Hematopoietic multipotent progenitor cell treated with erythropoietin and hydrocortisone succinate and interleukin-3 and kit ligand, for 6 days (in vitro differentiated cells): ENCODE measurements around the gene C8G.

Experiments
- DNase-seq: peaks from one replicate; pipeline ENCODE4 v3.0.0-alpha.2; 2015

Gene C8G

DNA sequence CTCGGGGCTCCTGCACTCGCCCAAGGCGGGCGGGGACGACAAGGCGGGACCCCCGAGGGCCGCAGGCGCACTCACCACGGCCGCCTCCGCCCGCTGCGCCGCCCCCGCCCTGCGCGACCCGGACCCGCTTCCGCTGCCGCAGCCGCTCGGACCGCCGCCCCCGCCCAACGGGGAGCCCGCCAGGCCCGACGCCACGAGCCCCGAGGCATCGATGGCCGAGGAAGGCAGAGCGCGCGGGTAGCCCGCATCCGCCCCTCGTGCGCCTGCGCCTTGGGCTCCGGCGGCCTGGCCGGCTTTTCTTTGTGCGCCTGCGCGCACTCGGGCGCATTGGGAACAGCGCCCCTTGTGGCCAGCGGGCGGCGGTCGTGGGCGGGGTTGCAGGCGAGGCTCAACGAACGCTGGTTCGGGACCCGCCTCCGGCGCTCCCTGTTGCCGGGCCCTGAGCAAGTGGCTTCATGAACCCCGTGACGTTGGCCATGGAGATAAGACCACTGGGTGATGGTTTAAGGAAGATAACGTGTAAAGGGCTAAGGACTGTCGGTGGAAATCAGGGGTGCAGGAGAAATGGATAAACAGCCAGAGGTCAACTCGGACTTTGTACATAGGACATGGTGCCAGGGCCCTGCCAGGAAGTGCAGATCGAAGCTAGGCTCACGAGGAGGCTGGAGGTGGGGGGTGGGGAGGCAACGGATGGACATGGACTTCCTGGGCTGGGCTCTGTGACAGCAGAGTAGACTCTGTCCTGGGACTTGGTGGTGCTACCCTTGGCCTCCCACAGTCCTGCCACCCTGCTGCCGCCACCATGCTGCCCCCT, at the start of gene C8G, which contains the start of gene FBXW5:
Gene C8G, plus strand, starts transcription at position 725 of the 814 bp plus-strand sequence. Its CDS starts 78 bp downstream, at position 803.
Gene FBXW5, minus strand, starts transcription at position 220 of the 814 bp plus-strand sequence. CDS start 655 bp downstream, outside the sequence.
- peak; percentile 96 for DNase-seq

DNA sequence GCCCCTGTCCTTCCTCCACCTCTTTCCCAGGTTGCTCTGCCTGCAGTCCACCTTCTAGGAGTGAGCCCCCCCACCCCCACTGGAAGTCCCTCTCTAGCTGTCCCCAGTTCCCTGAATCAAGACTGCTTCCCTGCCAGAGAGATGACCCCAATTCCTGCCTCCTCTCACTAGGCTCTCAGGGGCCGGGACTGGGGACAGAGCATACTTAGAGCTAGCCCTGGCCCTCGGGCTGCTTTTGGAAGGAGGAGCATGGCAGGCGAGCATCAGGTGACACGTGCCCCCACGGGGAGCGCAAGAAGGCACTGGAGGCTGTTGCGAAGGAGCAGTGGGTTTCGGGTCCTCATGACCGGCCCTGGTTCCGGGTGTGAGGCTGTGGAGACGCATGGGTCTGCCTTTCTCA, 49.0 kb upstream of the C8G start:
- no peak for DNase-seq

DNA sequence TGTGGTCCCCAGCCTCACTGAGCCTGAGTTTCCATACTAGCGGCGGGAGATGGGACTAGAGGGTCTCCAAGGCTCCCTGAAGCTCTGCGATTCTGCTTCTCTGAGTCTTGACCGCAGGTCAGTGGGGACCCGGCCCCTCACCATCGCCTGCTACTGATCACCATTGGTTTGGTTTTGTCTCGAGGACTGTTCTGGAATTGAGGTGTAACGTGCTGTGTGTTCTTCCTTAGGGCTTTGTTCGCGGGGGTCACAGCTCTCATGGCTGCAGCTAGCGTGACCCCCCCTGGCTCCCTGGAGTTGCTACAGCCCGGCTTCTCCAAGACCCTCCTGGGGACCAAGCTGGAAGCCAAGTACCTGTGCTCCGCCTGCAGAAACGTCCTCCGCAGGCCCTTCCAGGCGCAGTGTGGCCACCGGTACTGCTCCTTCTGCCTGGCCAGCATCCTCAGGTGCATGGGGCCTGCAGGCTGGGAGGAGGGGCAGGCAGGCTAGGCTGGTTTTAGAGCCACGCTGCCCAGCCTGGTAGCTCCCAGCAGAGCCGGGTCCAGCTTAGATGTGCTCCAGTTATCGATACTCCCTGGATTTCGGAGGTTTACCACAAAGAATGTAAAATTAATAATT, 46.5 kb upstream of the C8G start:
- DNase-seq: no peak

DNA sequence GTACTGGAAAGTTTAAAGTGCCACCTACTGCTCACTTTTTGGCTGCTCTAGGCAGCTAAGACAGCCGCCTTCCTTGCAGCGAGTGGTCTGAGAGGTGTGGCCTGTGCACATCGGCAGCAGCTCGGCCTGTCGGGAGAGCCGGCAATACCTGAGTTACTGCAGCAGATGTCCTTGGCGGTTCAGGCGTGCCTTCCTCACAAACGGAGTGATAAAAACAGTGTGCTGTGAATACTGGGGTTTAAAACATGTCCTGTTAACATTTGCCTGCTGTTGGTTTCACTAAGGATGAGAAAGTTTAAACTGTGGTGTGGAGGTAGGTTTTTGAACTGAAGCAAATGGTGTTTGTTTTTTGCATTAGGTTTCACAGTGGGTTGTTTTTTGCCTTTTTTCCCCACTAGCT, 45.8 kb upstream of the C8G start:
- DNase-seq: no peak

DNA sequence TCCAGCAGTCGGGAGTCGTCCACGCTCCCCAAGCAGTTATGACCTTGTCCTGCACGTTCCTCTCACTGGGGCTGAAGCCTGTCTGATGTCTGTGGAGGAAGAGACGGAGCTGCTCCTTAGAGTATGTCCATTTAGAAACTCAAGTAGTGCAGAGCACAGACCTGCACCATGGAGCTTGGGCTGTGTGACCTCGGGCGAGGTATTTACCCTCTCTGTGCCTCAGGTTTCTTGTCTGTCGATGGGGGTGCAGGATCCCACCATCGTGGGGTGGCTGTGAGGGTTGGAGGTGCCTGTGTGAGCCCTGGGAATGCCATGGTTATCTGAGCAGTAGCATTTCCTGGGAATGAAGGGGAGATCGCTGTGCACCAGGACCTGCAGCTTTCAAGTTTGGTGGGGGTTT, 44.5 kb upstream of the C8G start:
- no peak for DNase-seq

DNA sequence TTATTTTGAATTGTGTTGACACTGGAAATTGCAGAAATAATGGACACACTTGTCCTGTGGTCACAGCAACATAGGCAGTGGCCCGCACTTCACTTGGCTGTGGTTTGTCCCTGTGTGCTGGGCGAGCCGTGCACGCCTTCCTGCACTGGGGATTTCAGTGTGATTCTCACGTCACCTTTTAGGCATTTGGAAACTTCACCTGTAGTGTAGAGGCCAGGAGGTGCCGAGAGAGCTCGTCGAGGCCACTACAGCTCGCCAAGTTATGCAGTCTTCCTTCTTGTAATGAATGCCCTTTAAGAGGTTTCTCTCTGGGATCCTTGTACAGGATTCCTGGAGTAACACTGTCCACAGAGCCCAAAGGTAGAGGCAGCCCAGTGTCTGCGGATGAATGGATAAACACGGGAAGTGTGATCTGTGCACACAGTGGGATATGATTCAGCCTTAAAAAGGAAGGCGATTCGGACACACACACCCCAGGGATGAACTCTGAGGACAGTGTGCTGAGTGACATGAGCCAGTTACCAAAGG, 44.0 kb upstream of the C8G start:
- no peak for DNase-seq

DNA sequence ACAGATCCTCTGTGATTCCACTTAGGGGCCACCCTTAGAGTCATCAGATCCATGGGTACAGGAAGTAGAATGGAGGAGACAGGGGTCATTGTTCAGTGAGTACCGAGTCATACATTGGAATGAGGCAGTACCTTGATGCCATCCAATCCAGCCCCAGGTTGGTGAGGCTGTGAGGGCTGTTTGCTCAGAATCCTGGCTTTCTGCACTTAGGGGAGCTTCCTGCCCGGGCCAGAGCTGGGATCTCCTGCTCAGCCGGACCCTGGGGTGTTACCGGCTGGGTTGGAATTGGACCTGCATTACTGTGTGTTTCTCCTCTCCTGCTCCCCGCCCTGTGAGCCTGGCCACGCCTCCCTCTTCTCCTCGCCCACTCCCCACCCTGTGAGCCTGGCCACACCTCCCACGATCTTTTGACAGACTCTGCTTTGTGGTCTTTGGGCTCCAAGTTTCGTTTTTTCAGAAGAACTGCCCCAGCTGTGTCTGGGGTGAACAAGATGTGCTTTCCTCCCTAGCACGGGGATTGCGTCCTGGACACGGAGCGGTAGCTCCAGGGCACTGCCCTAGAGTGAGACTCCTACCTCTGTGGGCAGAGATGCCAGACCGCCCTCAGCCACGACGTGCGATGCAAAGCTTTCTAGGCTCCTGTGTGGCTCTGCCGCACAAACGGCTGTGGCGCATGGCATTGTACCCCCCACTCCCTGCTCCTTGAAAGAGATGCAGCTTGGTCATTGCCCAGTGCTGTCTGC, 43.4 kb upstream of the C8G start:
- peak; percentile 29 for DNase-seq

DNA sequence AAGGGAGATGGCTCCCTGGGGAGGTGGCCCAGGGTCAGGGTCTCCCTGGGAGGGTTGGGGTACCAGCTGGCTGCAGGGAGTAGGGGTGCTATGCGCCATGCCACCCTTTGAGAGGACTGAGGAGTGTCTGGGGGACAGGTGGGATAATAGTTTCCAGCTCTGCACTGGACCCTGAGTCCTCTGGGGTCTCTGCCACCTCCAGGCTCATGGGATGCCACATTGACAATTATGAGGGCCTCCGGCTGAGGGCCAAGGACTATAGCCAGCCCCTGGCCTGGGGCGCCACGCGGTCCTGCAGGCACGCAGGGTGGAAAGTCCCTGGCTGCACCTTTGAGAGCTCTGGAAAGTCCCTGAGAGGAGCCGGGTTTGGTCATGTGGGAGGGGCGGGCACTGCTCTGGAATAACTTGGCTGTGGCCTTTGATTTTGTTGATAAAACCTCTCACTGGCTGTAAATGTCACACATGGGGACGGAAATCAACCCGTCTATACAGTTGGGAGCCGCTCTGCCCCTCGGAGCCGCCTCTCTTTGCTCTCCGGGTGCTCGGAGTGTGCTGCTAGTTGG, 42.7 kb upstream of the C8G start:
- DNase-seq: no peak

DNA sequence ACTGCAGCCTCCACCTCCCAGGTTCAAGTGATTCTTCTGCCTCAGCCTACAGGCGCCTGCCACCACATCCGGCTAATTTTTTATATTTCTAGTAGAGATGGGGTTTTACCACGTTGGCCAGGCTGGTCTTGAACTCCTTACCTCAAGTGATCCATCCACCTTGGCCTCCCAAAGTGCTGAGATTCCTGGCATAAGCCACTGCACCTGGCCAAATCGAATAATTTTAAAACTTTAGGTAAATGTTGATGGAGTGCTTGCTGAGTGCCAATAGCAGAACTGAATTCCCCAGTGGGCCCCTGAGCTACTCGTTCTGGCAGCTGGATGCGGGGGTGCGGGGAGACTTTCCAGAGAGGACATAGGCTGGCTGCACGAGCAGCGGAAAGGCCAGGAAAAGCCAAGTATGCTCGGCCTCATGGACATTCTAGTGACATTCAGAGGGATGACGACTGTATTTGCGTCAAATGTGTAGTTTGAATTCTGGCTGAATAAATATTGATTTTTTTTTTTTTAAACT, 41.9 kb upstream of the C8G start:
- no peak for DNase-seq

DNA sequence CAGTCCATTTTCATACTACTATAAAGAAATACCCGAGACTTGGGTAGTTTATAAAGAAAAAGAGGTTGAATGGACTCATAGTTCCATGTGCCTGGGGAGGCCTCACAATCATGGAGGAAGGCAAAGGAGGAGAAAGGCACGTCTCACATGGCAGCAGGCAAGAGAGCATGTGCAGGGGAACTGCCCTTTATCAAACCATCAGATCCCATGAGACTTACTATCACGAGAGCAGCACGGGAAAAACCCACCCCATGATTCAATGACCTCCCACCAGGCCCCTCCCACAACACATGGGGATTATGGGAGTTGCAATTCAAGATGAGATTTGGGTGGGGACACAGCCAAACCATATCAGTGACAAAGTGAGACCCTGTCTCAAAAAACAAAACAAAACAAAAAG, 38.8 kb upstream of the C8G start:
- DNase-seq: no peak

DNA sequence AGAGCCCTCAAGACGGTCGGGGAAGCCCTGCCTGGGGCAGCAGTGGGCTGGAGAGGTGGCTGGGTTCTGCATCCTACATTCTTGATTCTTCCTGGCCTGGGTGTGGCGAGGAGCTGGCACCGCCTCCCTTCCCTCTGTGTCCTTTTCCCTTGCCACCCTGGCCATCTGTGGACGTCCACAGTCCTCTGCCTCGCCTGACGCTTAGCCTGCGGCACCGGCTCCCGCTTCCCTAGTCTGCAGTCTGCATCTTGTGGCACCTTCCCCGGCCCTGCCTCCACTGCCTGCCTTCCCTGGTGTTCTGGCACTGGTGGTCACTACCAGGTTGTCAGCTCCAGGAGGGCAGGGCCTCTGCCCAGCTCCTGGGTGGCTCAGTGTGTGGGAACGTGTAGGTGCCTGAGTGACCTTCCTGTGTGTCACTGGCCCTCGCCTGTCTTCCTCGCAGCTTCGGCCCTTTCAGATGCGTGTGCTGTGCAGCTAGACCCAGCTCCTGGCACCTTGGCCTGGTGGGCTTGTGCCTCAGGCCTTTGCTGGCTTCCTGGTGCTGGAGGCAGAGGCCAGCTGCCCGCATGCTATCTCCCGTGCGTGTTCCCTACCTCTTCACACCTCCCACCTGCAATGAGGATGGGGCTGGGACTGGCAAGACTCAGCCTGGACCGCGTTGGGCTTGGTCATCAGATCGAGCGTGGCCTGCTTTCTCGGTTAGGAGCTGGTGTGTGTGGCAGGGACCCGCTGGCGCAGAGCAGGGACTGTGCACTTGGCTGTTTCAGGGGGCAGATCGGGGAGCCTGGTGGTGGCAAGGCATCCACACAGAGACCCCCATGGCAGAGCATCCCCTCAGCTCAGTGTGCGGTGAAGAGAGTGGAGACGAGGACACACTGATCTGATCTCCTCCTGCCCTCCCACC, 37.8 kb upstream of the C8G start:
- no peak for DNase-seq

DNA sequence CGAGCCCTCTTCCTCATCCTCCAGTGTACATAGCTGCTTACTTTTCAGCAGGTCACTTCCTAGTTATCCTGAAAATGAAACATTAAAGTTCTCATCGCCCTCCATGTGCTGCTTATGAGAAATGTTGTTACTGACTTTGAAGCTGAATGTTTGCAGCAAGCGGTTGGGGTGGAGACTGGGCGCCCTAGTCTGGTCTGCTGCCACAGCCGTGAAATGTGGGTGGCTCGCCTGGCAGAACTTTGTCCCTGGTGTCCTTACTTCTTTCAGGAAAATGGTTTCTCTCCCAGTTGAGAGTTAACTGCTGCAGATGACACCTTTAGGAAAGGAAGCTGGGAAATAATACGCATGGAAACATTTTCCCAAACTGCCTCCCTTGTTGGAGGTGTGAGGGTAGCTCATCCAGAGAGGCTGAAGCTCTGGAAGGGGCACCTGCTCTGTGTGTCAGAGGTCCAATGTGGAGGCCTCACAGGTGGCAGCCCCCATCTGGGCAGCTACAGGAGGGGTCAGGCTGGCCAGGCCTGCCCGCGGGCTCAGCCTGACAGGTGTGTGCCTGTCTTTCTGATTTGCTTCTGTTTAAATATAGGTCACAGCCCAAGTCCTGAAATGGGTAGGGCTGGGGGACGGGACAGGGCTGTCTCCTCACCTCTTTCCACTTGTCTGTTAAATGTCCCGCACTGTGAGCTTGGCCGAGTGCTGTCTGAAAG, 34.7 kb upstream of the C8G start:
- no peak for DNase-seq

DNA sequence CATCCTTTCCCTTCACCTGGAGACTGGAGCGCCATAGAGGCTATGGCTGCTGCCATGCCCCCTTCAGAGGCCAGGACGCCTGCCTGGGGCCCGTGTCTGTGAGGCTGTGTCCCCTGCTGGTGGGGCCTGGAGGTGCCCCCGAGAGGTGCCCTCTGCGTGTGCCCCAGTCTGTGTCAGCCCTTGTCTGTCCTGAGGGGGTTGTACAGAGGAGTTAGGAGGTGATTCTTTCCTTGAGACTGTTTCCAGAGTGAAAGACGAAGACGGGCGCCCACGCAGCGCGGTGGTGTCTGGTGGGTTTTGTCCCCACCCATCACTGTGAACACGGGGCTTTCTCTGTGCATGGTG, 34.2 kb upstream of the C8G start:
- peak; percentile 26 for DNase-seq

DNA sequence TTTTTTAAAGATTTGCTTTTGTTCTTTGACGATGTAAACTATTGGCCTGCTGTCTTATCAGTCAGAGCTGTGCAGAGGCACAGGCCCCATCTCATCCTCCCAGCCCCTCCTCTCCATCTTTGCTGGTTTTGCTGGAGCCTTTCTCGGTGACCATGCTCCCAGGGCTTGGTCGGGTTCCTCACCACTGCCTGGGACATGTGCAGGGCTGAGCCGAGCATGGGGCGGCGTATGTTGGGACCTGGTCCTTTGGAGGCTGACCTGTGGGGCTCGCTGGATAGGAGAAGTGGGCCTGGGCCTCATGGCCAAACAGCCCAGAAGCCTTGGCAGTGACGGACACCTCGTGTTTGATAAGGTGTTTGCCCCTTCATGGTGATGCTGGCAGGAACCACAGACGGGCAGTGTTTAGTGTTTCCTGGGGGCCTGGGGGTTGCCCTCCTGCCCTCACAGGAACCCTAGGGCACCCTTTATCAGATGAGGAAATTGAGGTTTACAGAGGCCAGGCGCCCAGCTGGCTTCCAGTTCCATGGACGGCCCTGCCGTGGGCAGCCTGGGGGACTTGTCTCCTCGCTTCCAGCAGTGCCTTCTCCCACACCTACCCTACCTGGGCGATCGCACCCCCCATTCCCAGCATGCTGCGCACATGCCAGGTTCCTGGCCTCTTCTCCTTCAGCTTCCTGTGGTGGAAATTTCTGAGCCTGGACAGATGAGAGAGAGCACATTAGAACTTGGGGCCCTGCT, 31.2 kb upstream of the C8G start:
- no peak for DNase-seq

DNA sequence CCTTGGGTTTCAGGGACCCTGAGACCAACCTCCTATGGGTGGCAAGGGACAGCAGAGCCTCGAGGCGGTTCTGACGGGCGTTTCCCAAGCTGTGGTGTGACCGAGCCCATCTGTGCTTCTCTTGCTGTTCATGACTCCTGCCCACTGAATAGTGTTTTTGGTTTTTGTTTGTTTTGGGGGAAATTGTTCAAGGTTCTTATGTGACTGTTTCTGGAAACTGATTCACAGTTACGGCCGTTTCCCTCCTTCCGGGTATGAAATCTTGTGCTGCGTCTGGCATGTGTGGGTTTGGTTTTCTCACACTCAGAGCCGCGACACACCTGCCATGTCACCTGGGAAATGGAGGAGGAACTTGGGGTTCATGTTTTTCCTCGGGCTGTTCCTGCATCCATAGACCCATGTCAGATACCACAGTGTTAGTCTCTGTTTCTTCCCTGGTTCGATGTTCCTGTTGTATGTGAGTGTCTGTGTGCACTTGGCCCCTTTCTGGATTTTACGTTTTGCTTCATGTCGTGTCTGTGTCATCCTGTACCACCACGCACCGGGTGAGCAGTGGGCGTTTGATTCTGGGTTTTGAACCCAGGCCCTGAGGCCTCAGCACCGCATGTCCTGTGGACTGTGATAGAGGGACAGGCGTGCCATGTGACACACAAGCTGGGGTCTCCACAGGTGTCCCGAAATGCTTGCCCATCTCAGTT, 29.3 kb upstream of the C8G start:
- peak; percentile 24 for DNase-seq

DNA sequence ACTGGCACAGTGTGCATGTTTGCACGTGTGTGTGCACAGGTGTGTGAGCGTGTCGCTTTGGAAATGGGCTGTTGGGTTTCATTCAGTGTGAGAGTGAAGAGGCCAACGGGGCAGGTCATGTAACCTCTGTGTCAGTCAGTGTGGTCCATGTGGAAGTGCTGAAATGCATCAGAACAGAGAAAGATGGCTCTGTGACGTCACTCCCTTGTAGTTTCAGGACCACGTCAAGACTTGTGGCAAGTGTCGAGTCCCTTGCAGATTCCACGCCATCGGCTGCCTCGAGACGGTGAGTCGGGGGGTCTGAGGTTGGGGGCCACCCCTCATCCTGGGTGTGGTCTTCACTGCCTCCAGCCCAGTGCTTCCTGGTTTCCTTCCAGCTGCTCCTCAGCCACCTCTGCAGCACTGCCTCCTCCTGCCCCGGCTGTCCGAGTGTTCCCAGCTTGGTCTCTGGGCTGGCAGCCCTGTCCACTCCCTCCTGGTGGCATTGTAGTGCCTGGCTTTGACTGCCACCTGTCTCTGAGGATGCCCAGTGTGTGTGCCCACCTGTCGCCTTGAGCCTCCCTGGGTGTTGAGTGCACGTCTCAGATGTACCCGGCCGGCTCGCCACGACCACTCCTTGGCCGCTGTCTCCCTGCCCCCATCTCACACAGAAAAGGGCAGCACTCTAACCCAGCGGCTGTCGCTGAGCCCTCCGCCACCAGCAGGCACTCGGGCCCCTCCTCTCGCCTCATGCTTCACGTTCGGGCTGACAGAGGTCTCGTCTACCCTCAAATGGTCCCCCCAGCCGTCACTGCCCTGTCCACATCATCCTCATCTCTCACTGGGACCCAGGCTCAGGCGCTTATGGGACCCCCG, 28.5 kb upstream of the C8G start:
- DNase-seq: no peak

DNA sequence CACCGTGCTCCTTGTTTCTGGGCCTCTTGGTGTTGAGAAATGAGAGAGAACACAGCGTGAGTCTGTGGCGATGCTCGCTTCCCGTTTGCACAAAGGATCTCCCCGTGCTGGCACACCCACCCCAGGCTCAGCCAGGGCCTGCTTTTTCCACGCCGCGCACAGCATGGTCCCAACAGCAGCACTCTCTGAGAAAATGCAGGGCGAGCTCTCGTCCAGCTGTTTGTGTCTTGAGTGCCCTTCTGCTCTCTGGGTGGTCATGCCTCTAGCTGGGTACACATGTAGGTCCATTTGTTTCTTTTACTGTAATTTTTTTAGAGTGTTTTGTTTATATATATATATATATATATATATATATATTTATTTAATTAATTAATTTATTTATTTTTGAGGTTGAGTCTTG, 27.1 kb upstream of the C8G start:
- DNase-seq: no peak

DNA sequence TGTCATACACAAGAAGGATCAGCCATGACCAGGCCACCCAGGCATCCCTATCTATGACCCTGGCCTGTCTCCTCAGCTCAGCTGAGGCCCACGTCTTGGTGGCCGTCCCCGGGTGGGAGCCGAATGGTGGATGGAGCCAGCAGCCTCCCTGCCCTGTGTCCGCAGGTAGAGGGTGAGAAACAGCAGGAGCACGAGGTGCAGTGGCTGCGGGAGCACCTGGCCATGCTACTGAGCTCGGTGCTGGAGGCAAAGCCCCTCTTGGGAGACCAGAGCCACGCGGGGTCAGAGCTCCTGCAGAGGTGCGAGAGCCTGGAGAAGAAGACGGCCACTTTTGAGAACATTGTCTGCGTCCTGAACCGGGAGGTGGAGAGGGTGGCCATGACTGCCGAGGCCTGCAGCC, 25.0 kb upstream of the C8G start:
- no peak for DNase-seq

DNA sequence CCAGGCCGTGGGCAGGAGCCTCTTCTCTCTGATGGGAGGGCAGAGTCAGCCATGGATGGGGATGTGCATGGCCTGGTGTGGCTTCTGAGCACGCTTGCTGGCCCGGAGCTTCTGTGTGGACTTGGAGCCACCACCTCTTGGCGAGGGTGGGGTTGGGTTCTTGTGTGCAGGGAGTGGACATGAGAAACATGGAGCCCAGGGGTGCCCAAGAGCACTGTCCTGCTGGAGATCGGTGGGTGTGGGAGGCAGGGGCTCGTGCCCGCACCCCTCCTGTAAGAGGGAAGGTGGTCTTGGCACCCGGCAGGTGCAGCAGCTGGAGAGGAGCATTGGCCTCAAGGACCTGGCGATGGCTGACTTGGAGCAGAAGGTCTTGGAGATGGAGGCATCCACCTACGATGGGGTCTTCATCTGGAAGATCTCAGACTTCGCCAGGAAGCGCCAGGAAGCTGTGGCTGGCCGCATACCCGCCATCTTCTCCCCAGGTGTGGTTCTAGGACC, 24.3 kb upstream of the C8G start:
- no peak for DNase-seq
